Measurements from ENCODE around the gene TMEM125. TPM values are rescaled to one million over a fixed set of nuclear protein-coding genes. Genes with fewer than 3 reads are reported as not detected.

TMEM125 gene
- total RNA-seq, 1 donor from 2014 or later = 0.64 TPM

DNA sequence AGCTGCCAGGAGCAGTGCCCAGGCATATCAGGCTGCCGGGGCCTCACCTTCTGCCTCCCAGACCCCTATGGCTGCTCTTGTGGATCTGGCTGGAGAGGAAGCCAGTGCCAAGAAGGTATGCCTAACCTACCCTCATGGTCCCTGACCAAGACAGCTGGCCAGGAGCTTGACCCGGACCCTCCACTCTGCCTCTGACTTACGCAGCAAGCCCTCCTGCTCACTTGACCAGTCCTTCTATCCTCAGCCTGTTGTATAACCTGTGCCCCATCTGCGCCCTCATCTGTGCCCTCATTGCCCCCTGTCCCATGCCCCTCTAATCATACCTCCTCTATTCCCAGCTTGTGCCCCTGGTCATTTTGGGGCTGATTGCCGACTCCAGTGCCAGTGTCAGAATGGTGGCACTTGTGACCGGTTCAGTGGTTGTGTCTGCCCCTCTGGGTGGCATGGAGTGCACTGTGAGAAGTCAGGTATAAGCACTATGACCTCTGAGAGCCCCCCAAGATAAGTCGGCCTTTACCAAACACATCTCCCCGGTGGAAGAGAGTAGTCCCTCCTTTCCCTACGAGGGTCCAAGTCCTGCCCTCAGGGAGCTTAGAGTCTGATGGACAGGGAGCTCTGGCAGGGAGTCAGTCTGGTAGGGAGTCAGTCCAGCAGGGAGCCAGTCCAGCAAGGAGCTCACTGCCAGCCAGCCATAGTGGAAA is 37.8 kb downstream of the TMEM125 start:
- H3K79me2 ChIP-seq (ENCODE audit: insufficient read depth, low read length) = no peaks in the 10 kb centered on the region
- no peak overlapping the region for H3K4me2 ChIP-seq (ENCODE audit: low read length)
- H4K20me1 ChIP-seq (ENCODE audit: insufficient read depth, low read length) = no peaks in the 10 kb centered on the region
- H3K4me3 ChIP-seq (ENCODE audit: insufficient read depth, low read depth, low read length) = no peak overlapping the region
- H2AFZ ChIP-seq (ENCODE audit: low read depth, low read length) = no peak overlapping the region
- Mint-ChIP-seq H3K4me3 (ENCODE audit: unreplicated experiment) (no peak overlapping the region), H3K36me3 (ENCODE audit: low read depth, unreplicated experiment) (peaks cover 11% of the 10 kb centered on the region), H3K27me3 (ENCODE audit: low read depth, unreplicated experiment) (peaks cover 32% of the 10 kb centered on the region), H3K4me1 (ENCODE audit: low read depth, unreplicated experiment) (peaks cover 12% of the 10 kb centered on the region), H3K27ac (ENCODE audit: unreplicated experiment) (no peak overlapping the region), H3K9me3 (ENCODE audit: unreplicated experiment) (peaks cover 14% of the 10 kb centered on the region)
- FAIRE-seq (no peak), DNase-seq (ENCODE audit: low read depth) (no peak)
- H3K4me1 ChIP-seq (ENCODE audit: insufficient read depth, low read length) = no peaks in the 10 kb centered on the region
- TF ChIP-seq, protein P1, sequence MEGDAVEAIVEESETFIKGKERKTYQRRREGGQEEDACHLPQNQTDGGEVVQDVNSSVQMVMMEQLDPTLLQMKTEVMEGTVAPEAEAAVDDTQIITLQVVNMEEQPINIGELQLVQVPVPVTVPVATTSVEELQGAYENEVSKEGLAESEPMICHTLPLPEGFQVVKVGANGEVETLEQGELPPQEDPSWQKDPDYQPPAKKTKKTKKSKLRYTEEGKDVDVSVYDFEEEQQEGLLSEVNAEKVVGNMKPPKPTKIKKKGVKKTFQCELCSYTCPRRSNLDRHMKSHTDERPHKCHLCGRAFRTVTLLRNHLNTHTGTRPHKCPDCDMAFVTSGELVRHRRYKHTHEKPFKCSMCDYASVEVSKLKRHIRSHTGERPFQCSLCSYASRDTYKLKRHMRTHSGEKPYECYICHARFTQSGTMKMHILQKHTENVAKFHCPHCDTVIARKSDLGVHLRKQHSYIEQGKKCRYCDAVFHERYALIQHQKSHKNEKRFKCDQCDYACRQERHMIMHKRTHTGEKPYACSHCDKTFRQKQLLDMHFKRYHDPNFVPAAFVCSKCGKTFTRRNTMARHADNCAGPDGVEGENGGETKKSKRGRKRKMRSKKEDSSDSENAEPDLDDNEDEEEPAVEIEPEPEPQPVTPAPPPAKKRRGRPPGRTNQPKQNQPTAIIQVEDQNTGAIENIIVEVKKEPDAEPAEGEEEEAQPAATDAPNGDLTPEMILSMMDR (IDR thresholded peaks at IDR 0.05; ENCODE audit: insufficient read depth, low read depth, low read length) = no peak
- no peak for TF ChIP-seq EZH2 (IDR thresholded peaks at IDR 0.05; ENCODE audit: insufficient read depth, low read length)
- H3K27me3 ChIP-seq (ENCODE audit: insufficient read depth, low read length) = no peaks in the 10 kb centered on the region
- no peaks in the 10 kb centered on the region for H3K36me3 ChIP-seq (ENCODE audit: insufficient read depth, low read length)
- no peak overlapping the region for H3K9ac ChIP-seq (ENCODE audit: low read length)
- H3K27ac ChIP-seq (ENCODE audit: low read depth, low read length) = no peak overlapping the region
- no peaks in the 10 kb centered on the region for H3K9me3 ChIP-seq (ENCODE audit: insufficient read depth, low read depth, low read length)

GRCh38 chr1:43308635-43309404 is 39.0 kb downstream of the TMEM125 start:
- H3K4me1 Mint-ChIP-seq (ENCODE audit: low read depth, unreplicated experiment) = peaks cover 5% of the 10 kb centered on the region

More at GRCh38 chr1:43308635-43309404, 39.0 kb downstream of the TMEM125 start:
- TF ChIP-seq, protein P1 (IDR thresholded peaks at IDR 0.05; ENCODE audit: insufficient read depth, low read depth, low read length) = no peak
- TF ChIP-seq EZH2 (IDR thresholded peaks at IDR 0.05; ENCODE audit: insufficient read depth, low read length) = no peak
- Histone ChIP-seq H3K79me2 (ENCODE audit: insufficient read depth, low read length) (no peaks in the 10 kb centered on the region), H3K27me3 (ENCODE audit: insufficient read depth, low read length) (no peaks in the 10 kb centered on the region), H3K4me3 (ENCODE audit: insufficient read depth, low read depth, low read length) (no peak overlapping the region), H3K9me3 (ENCODE audit: insufficient read depth, low read depth, low read length) (no peaks in the 10 kb centered on the region), H3K4me2 (ENCODE audit: low read length) (no peak overlapping the region), H4K20me1 (ENCODE audit: insufficient read depth, low read length) (no peaks in the 10 kb centered on the region), H3K4me1 (ENCODE audit: insufficient read depth, low read length) (no peaks in the 10 kb centered on the region), H3K36me3 (ENCODE audit: insufficient read depth, low read length) (no peaks in the 10 kb centered on the region), H2AFZ (ENCODE audit: low read depth, low read length) (no peak overlapping the region), H3K27ac (ENCODE audit: low read depth, low read length) (no peak overlapping the region), H3K9ac (ENCODE audit: low read length) (no peak overlapping the region)
- H3K4me3 Mint-ChIP-seq (ENCODE audit: unreplicated experiment) = no peak overlapping the region
- H3K27ac Mint-ChIP-seq (ENCODE audit: unreplicated experiment) = no peak overlapping the region
- H3K9me3 Mint-ChIP-seq (ENCODE audit: unreplicated experiment) = peaks cover 16% of the 10 kb centered on the region
- DNase-seq (ENCODE audit: low read depth) = no peak
- H3K36me3 Mint-ChIP-seq (ENCODE audit: low read depth, unreplicated experiment) = peaks cover 11% of the 10 kb centered on the region
- no peak for FAIRE-seq
- H3K27me3 Mint-ChIP-seq (ENCODE audit: low read depth, unreplicated experiment) = peaks cover 33% of the 10 kb centered on the region
